T47D (cell line): ENCODE results near the gene IDH2.

Source experiments
- DNase-seq, 2 experiments: peaks; one replicate each; pipeline versions ENCODE4 v3.0.0 to v3.0.0-alpha.2; 2011 to 2012; ENCODE audit warnings: low read depth in 1 of 2, low spot score in 1 of 2
- JUND ChIP-seq: IDR thresholded peaks from 2 replicates; pipeline ENCODE4 v1.6.1; 2012; ENCODE audit warnings: low read depth
- in situ Hi-C: cut with HindIII; loops from 2 replicates; pipeline ENCODE4 v1.10.0; 2016; ENCODE audit warnings: low sequenced_read_pairs, low pct_unique_long_range_greater_than_20kb

Gene IDH2

GRCh38 chr15:90105521-90105920 lies 3.3 kb upstream of the IDH2 start:
- in situ Hi-C loops = no loop called here
- DNase-seq = no peak

GRCh38 chr15:90104551-90104950 lies 2.3 kb upstream of the IDH2 start:
- no peak for TF ChIP-seq JUND
- in situ Hi-C loops = no loop called here
- peak in 1 of 2 experiments; percentile 93 for DNase-seq

More at GRCh38 chr15:90105521-90105920, 3.3 kb upstream of the IDH2 start:
- TF ChIP-seq JUND = no peak

- in situ Hi-C loops = no loop called here
- peak in 1 of 2 experiments; percentile 75 for DNase-seq
- no peak for TF ChIP-seq JUND
Measured at GRCh38 chr15:90103701-90104329, 1.5 kb upstream of the IDH2 start.

GRCh38 chr15:90101130-90101968 lies 919 bp downstream of the IDH2 start:
- no peak for TF ChIP-seq JUND
- no peak for DNase-seq
- in situ Hi-C loops = no loop called here

- no peak for TF ChIP-seq JUND
- peak in 1 of 2 experiments; percentile 60 for DNase-seq
- in situ Hi-C loops = no loop called here
Measured at GRCh38 chr15:90099868-90100831, 2.1 kb downstream of the IDH2 start.

- no peak for TF ChIP-seq JUND
- in situ Hi-C loops = no loop called here
- no peak for DNase-seq
Measured at GRCh38 chr15:90099072-90099867, 3.0 kb downstream of the IDH2 start.

- no peak for TF ChIP-seq JUND
- in situ Hi-C loops = no loop called here
- DNase-seq = no peak
Measured at GRCh38 chr15:90097475-90097874, 4.8 kb downstream of the IDH2 start.

GRCh38 chr15:90095521-90095959 lies 6.7 kb downstream of the IDH2 start:
- in situ Hi-C loops = no loop called here
- peak; percentile 48 to 89 for DNase-seq
- TF ChIP-seq JUND = no peak

- DNase-seq = no peak
- in situ Hi-C loops = no loop called here
- TF ChIP-seq JUND = no peak
Measured at GRCh38 chr15:90091156-90091931, 10.9 kb downstream of the IDH2 start.

GRCh38 chr15:90090226-90090848 lies 11.9 kb downstream of the IDH2 start:
- in situ Hi-C loops = no loop called here
- no peak for TF ChIP-seq JUND

More at GRCh38 chr15:90090226-90090848, 11.9 kb downstream of the IDH2 start:
- DNase-seq = no peak
